ENCODE results near the gene TSC22D2.

DNA sequence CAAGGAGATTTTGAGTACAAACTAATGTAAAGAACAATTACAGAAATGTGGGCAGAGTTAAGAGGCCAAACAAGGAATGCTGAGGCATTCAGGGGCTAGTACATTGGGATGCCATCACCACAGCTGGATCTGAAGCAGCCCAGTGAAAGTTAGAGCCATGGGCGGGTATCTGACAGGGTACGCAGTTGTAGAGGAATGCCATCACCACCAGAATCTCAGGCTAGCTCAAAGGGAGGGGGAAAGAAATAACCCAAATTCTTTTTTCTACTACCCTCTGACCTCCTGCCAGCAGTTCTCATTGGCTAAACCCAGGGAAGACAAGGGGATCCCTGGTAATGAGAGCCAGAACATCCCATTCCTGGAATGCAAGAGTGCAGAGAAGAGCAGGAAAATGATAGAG is 9.0 kb upstream of the TSC22D2 start:
- TF ChIP-seq, protein P1, sequence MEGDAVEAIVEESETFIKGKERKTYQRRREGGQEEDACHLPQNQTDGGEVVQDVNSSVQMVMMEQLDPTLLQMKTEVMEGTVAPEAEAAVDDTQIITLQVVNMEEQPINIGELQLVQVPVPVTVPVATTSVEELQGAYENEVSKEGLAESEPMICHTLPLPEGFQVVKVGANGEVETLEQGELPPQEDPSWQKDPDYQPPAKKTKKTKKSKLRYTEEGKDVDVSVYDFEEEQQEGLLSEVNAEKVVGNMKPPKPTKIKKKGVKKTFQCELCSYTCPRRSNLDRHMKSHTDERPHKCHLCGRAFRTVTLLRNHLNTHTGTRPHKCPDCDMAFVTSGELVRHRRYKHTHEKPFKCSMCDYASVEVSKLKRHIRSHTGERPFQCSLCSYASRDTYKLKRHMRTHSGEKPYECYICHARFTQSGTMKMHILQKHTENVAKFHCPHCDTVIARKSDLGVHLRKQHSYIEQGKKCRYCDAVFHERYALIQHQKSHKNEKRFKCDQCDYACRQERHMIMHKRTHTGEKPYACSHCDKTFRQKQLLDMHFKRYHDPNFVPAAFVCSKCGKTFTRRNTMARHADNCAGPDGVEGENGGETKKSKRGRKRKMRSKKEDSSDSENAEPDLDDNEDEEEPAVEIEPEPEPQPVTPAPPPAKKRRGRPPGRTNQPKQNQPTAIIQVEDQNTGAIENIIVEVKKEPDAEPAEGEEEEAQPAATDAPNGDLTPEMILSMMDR (IDR thresholded peaks at IDR 0.05): no peak
- no peak for TF ChIP-seq POLR2A (IDR thresholded peaks at IDR 0.05)

Measured in right lobe of liver (tissue), 4 donors.